Nucleus accumbens (tissue), 56 donors: ENCODE measurements around the gene MYLK.

ENCODE experiments used
- DNase-seq, 56 donors: peaks; one replicate each; lab custom pipeline; 2025; lab: John Stamatoyannopoulos, UW

MYLK gene

DNA sequence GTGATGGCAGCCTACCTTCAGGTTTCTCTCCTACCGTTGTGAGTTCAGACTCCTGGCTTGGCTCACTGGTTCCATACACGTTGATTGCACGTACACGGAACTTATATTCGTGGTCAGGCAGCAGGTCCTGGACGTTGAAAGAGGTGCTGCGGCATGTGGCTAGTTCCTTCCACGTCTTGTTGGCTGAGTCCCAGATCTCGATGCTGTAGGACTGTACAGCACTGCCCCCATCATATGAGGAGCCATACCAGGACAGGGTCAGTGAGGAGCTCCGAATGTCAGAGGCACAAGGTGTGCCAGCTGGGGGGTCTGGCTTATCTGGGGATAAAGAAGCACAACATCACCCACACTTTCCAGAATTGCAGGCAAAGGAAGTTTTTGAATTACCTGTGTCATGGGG lies 227.0 kb downstream of the MYLK start:
- DNase-seq: no peak

DNA sequence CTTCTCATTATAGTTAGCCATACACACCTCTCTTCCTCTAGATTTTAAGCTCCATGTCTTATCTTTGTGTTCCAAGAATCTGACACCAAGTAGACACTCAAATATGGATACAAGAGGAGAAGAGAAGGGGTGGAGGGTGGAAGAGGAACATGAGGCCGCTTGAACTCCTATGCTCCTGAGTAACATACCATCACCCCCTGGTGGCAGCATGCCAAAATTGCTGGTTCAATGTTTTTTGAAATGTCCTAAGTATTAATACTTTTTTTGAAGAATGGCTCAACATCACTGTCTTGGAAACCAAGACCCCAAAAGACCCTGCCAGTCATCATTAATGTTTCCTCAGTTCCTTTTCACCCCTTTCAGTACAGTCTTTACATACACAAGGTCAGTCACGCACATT lies 227.4 kb downstream of the MYLK start:
- DNase-seq: no peak

DNA sequence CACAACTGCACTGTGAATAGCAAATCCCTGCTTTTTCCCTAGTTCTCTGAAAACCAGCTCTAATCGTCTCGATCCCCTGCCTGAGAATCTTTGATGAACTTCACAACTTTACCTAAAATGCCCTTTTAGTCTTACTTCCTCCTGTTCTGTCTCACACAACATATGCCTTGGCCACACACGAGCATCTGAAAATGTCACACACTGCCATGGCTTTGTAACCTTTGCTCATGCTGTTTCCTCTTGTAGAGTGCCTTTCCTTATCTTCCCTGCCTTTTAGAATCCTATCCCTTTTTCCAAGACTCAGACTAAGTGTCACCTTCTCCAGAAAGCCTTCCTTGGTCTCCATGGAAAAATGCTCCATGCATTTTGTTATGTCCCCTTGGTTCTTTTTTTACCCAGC lies 227.9 kb downstream of the MYLK start:
- DNase-seq: no peak

DNA sequence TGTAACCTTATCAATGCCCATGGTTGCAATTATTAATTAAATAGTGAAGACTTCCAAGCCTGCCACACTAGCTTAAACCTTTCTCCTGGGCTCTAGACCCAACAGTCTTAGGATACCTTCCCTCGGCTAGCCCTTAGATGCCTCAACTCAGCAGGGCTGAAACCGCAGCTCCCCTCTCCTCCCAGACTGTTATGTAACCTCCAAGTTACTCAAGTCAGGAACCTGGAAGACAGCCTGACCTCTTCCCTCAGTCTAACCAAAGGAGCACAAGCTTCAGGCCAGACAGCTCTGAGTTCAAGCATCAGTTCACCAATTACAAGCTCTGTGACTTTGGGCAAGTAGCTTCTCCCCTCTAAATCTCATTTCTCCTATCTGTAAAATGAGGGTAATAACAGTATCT lies 228.7 kb downstream of the MYLK start:
- DNase-seq: no peak

DNA sequence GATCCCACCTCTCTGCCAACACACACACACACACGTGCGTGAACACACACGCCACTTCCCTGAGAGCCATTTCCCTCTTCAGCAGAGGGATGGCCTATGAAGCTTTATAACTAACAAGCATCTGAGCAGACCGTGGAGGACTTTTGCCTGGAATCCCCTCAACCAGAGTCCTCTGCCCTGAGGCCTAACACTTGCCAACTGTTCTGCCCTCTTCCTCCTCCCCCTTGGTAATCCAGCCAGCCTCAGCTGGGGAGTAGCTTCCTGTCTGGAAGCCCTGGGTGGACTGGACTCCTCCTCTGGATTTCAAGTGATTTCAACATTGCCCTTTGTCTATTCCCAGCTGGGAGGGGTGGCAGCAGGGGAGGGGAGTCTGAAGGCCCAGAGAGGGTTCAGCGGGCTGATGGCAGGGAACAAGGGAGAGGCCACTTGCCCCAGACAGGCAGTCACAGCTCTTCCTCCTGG lies 230.9 kb downstream of the MYLK start:
- DNase-seq: peak in 44 of 56 donors; percentile 5 to 69 (median 42)

DNA sequence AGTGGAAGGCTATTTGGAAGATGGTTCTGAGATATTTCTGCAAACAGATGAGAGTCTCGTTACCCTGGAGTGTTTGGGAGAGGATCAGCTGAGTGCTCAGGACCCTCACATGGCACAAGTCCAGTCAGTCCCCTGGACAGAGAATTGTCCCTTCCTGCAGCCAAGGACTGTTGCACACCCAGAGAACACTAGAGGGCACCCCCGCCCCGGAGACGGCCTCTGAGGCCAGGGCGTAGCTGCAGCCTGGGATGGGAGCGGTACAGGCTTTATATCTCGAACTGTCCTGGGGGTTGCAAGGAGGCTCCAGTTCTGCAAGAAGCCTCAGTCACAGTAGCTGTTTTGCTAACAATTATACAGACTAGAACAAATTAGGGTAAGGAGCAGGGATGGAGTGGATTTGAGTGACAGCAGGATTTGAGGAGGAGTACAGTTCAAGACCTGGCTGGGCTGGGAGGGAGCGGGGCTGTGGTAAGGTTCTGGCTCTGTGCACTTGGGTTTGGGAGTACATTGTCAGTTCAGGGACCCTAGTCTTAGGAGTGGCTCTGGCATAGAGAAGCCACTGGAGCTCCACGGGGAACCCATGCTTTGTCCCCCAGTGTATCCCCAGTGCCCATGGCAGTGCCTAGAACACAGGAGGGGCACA lies 231.7 kb downstream of the MYLK start:
- DNase-seq: peak in 51 of 56 donors; percentile 12 to 87 (median 62)

DNA sequence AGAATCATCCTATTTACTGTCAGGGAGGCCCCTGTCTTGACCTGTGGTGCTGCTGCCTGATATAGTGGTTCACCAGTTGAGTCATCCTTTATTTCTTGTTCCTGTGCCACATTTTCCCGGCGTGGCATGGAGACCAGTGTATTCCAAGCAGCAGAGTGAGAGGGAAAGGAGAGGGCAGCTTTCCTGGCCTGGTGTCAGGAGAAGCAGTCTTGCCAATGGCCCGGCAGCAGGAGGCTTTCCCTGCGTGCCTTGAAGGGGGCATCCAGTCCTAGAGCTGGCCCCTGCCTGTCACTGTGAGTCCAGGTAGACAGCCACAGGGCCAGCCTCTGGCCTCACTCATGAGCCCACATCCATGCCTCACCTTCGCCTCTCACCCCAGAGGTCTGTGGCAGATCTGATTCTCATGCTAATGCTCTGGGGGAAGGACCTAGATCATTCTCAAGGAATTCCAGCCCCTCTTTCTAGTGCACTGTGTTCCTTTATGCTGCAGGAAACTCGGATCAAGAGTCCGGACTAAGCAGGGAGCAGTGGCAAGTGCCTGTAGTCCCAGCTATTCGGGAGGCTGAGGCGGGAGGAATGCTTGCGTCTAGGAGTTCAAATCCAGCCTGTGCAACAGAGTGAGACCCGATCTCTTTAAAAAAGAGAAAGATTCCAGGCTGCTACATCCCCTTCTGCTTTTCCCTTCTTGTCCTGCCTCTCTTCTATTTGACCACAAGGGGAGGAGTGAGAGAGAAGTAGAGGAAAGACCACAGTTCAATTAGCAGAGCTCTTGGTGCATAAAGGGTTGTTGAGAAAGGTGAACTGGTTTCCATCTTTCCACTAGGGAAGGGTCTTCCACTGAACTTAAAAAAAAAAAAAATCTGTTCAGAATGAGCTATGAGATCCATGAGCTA lies 232.4 kb downstream of the MYLK start:
- peak in 3 of 56 donors; percentile 6 to 17 (median 6) for DNase-seq

DNA sequence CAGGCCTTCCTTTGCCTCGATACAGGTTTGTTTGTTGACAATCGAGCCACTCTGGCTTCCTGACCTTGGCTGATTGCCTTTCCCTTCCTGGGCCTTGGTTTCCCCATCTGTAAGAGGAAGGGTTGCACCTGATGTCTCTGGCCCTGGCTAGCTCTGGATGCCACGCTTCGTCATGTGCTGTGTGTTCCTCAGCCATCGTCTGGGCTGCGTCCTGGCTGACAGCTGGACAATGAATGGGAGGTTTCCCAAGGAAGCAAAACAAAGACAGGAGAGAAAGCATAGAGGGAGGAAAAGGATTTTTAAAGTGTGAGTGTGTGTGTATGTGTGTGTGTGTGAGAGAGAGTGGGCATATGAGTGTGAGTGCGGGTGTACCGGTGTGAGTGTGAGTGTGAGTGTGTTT lies 234.0 kb downstream of the MYLK start:
- no peak for DNase-seq

DNA sequence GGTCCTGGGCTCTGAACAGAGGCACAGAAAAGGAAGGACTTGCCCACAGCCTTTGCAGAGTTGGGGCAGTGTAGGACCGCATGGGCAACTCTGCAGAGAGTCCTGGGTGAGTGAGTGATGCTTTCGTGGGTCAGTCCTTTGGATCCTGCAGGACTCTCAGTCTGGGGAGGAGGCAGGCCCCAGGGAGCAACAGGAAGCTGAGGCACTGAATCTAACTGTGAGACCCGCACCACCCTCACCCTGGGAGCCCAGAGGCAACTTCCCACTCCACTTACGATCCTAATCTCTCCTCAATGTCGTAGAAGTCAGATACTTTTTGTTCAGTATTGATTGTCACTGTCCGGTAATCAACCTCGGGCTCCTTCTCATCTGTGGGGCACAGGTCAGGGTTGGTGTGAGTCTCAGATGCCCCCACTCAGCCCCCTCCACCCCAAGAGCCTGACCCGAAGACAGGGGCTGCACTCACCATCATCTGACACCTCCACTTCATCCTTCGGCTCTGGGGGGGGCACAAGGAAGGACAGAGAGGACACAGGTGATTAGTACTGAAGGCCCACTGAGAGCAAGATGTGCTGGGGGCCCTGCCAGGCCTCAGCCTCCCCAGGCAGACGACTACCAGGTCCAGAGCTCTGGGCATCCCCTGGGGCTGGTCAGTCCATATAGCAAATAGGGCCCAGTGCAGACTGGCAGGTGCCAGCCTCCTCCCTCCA lies 235.3 kb downstream of the MYLK start:
- DNase-seq: no peak

DNA sequence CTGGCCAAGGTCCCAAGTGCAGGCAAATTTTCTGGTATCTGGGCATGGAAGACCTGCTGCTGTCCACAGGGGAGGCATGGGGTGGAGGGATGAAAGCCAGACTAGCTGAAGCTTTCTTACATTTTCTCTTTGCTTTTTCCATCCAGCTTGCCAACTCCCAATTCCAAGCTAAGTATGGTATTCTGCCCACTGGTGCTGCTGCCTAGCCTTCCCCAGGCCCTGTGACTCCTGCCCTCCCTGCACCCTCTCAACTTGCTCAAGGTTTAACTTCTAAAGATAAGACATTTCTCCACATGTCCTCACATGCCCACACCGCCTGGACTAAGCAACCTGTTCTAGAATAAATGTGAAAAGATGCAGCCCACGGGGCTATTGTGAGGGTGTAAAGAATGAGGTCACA lies 239.8 kb downstream of the MYLK start:
- no peak for DNase-seq

DNA sequence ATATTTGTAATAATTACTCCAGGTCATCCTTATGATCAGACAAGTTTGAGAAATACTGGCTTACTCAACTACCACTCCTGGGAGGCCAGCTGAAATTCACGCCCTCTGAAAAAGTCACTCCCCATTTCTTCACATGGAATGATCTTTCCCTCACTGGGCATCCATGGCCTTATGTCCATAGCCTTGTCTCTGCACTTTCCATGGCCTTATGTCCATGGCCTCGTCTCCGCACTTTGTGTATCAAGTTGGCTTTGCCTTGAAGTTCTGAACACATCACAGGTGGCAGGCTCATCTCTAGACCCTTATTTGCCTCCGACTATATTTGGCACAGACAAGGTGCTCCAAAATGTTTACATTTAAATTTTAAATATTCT lies 241.2 kb downstream of the MYLK start:
- no peak for DNase-seq

DNA sequence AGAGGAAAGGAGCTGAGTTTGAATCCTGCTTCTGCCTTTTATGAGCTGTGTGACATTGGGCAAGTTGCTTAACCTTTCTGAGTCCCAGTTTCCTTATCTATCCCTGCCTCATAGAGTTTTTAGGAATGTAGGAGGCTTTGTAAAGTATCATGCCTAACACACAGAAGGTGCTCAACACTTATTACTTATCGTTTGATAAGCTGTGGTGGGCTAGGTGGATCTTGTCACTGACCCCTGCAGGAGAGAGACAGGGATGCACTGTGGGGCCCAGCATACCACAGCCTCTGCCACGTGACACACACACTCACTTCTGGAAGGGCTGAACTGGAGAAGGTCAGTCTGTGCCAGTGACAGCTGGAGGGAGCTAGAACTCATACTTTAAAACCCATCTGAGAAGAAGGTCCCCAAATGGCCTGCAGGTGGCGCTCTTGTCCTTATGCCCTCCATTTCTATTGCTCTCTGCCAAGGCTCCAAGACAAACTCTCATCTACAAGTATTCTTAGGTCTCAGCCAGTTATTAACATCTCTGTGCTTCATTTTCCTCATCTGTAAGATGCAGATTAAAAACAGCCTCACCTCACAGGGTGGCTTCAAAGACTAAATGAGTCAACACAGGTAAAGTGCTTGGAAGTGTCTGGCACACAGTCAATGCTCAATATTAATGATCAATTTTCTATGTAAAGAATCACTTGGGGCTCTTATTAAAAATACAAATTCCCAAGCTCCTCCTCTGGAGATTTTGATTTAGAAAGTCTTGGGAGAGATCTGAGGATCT lies 241.8 kb downstream of the MYLK start:
- peak in 31 of 56 donors; percentile 5 to 75 (median 37) for DNase-seq

DNA sequence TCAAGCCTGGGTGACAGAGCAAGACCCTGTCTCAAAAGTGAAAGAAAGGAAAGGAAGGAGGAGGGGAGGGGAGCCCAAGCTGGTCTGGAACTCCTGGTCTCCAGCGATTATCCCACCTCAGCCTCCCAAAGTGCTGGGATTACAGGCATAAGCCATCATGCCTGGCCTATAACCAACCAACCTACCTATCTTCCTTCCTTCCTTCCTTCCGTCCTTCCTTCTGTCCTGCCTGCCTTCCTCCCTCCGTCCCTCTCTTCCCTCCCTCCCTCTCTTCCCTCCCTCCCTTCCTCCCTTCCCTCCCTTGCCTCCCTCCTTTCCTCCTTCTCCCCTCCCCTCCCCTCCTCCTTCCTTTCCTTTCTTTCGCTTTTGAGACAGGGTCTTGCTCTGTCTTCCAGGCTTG lies 242.6 kb downstream of the MYLK start:
- DNase-seq: no peak

DNA sequence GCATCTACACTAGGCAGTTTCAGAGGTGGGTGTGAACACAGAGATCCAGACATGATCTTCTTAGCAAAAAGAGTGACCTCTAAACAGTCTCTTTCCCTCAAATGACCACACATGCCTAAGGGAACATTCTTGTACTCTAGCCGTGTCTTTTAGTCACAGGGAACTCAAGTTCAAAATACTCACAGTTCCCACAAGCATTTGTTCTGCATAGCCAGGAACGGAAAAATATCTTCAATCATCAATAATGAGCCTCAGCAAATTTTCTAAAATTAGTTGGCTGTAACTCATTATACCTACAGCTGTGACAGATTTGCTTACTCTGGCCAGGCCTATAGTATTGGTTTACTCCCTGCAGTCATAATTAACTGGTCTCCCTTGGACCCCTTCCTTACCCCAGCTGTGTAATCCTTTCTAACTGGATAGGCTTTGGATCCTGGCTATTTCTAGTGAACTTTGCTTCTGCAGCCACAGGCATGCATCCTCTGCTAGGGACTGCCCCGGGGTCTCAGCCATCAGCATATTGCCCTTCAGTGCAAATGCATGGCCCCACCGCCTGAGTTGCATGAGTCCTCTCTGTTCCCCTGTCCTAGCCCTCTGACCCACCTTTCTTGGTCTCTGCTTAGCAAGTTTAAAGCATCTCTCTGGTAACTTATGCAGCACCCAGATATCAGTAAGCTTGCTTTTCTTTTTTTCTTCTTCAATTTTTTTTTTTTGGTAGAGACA lies 243.2 kb downstream of the MYLK start:
- DNase-seq: no peak

DNA sequence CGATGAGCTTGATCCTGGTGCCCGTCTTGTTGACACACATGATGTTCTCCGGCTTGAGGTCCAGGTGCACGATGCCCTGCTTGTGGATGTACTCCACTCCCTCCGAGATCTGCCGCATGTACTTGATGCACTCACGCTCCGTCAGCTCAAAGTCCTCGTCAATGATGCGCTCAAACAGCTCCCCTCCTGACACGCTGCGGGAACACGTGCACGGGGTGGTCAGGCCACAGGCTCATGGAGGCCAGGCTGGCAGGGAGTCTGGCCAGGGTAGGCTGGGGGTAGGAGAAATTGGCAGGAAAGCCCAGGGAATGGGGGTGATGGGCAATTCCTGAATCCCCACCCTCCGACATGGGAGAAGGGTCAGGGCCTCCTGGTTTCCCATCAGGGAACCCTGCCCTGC lies 243.8 kb downstream of the MYLK start:
- DNase-seq: no peak

DNA sequence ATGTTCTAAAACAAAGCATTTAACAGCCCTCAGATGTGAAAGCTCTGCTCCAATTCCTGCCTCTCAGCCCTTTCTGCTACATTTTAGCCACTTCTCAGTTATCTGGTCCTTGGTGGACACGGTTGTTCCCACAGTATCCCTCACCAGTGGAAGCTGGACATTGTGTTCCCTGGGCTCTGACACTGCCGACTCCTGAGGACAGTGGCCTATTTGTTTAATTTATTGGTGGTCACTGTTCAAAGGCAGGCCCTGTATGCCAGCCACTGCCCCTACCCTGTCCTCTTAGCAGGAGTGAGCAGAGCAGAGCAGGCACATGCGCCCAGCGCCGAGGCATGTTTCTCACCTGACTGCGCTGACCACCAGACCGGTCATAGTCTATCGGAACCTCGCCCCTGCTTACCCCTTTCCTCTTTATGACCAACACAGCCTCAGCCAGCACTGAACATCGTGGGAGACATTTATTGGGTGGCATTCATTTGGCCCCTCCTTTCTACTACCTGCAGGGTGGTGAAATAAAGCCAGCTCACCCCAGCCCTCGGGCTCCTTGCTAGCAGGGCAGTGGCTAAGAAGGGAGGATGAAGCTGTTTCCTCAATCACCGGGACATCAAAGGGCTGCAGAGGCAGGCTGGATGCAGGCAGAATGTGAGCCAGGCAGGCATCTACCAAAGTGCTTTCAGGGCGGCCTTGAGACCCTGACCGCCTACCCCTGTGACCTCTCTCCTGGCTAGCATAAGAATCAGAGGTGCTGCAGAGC lies 245.0 kb downstream of the MYLK start:
- no peak for DNase-seq

DNA sequence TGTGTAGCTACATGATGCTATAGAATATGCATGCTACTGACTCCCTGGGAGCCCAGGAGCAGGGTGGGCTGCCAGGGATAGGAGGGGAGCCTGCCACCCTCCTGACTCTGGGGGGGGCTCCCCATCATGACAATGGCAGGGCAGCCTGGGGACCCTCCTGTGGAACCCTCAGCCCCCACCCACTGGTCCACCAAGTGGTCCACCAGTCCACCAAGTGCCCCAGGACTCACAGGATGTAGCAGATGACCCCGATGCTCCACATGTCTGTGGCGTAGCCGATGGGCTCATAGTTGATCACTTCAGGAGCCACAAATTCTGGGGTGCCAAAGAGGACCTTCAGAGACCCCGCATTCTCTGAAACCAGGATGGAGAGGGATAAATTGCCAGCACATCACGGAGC lies 246.3 kb downstream of the MYLK start:
- DNase-seq: no peak

DNA sequence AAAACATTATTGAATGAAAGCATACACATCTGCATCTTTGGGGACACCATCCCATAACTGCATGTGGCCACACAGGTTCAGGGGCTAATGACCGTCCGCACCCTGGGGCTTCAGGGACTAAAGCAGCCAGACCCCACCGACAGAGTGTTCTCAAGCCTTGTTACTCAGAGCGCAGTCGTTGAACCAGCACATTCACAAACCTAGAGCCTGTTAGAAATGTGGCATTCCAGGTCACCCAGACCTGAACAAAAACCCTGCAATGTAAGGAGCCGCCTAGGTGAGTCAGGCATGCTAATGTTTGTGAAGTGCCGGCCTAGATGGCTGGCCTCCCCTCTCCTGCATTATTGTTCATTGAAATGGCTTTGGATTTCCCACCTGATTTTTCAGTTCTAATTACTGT lies 247.0 kb downstream of the MYLK start:
- no peak for DNase-seq

DNA sequence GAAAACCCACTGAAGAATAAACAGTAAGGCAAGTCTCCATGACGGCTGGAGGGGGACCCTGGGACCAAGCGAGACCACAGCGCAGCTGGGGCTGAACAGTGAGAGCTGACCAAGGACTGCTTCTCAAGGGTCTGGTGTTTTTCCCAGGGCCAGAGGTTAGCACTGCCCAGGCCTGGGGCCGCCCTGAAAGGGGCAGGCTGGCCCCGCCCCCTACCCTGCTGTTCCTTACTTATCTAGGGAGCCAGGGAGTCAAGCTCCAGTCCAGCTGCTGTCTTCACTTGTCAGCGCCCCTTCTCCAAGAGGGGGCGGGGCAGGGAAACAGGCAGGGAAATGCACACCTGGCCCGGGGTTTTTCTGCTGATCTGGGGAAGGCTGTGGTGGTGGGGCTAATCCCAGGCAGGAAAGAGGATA lies 247.7 kb downstream of the MYLK start:
- DNase-seq: no peak
